Mucosa of descending colon (tissue), 3 donors: Measurements from ENCODE around the gene GPA33. TPM values are rescaled to one million over a fixed set of nuclear protein-coding genes. Genes with fewer than 3 reads are reported as not detected.

Experiments used
- ATAC-seq: fragments of 200-7000 bp; cut with Tn5 transposase; one replicate; pipeline ENCODE4 v1.9.1; 2020; ENCODE audit warnings: mild to moderate bottlenecking, moderate library complexity
- DNase-seq, 3 donors: peaks; one replicate each; pipeline ENCODE4 v3.0.0-alpha.2; 2020
- H3K36me3 ChIP-seq: fragments of 200-600 bp; one replicate; pipeline ENCODE4 v1.8.0; 2021; ENCODE audit warnings: low read depth, mild to moderate bottlenecking
- H3K4me1 ChIP-seq: fragments of 200-600 bp; one replicate; pipeline ENCODE4 v1.8.0; 2021; ENCODE audit warnings: low read depth, mild to moderate bottlenecking
- H3K4me3 ChIP-seq: fragments of 200-600 bp; one replicate; pipeline ENCODE4 v1.8.0; 2021; ENCODE audit warnings: mild to moderate bottlenecking
- H3K9me3 ChIP-seq: fragments of 200-600 bp; one replicate; pipeline ENCODE4 v1.8.0; 2021; ENCODE audit warnings: mild to moderate bottlenecking
- CTCF ChIP-seq: fragments of 200-600 bp; IDR thresholded peaks from one replicate; pipeline ENCODE4 v1.8.0; 2022; ENCODE audit warnings: antibody characterized with exemption, mild to moderate bottlenecking
- intact Hi-C, 2 donors: fragments of 100-400 bp; cut with DNase I in 1 of 2; cut with micrococcal nuclease in 1 of 2; formaldehyde crosslinking; loops; one replicate each; pipeline versions ENCODE4 v1.11.0 to v1.11.1; 2022; cut with DNase I, micrococcal nuclease
- total RNA-seq, 3 donors: library from RNA; stranded (reverse); fragmentation: NEBNext Ultra II Directional in 2 of 3; extraction: Animal tissue kit (Norgen Biotek cat#: 25700) in 2 of 3; gene quantifications; one replicate each; pipeline versions ENCODE4 v1.2.1 to v1.2.4, GENCODE V29; 2021 to 2023
- donor health status: DM: no; HTN: no; CAD: no; lungs with moderate emphysema.
- donor health status: DM: no; HTN: no; CAD: no.
- donor health status: DM: no; HTN: yes; CAD: no.

Gene GPA33
- total RNA-seq, 3 donors from 2014 or later = 221 to 764 (median 482) TPM

DNA sequence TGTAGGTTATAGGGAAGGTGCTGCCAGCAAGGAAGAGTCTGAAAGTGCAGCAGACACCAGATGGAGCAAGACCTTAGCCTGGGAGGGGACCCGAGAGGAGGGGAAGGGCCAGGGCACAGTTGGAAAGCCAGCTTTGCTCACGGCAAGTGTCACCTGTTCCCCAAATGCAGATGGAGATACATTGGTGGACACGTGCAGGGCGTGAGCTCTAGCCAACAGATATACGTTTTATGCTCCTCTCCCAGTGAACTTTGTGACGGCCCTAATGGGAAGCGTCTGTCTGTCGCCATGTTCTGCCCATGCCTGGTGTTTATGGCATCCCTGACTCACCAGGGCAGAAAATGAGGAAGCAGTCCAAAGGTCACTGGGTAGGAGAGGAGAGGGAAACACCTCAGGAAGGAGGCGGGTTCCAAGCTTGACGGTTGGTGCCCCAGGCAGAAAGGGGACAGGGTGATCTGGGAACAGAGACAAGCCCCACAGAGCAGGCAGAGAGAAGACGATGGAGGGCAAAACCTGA is 7.6 kb downstream of the GPA33 start:
- peaks cover 42% of the 10 kb centered on the region for H3K4me1 ChIP-seq
- ATAC-seq (peak; percentile 87), DNase-seq (peak; percentile 83 to 91 (median 88))
- no peaks in the 10 kb centered on the region for H3K36me3 ChIP-seq
- intact Hi-C loops = loop anchor here in 1 of 2 donors (5.0 kb wide), 1 partner anchor 40 kb away; no protein-coding TSS in a partner anchor
- TF ChIP-seq CTCF = no peak
- no peaks in the 10 kb centered on the region for H3K9me3 ChIP-seq
- H3K4me3 ChIP-seq = no peak overlapping the region

DNA sequence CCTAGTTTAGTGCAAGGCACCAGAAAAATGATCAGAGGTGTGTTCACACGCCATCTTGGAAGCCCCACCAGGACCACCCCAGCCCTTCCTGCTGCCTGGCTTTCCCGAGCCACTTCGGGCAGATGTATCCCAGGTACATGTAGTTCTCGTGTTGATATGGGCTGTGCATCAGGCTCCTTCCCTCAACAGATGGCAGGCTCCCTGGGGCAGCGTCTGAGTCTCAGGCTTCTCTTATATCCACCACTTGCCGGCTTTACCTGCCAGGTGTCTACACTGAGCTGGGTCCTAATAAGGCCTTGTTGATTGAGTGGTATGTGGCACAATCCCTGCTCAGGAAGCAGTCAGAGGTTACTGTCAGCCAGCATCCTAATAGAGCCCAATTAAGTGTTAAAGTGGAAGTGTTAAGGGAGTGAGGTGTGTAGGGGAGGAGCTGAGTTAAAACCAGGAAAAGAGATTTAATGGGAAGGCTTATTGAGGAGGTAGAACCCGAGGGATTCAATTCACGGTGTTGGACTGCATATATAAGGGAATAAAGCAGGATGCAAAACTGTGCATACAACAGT is 8.5 kb downstream of the GPA33 start:
- TF ChIP-seq CTCF = no peak
- Histone ChIP-seq H3K4me1 (peaks cover 42% of the 10 kb centered on the region), H3K9me3 (no peaks in the 10 kb centered on the region), H3K36me3 (no peaks in the 10 kb centered on the region), H3K4me3 (no peak overlapping the region)
- peak; percentile 3 for ATAC-seq
- peak in 1 of 3 donors; percentile 53 for DNase-seq
- intact Hi-C loops = loop anchor here in 1 of 2 donors (5.0 kb wide), 1 partner anchor 41 kb away; no protein-coding TSS in a partner anchor

DNA sequence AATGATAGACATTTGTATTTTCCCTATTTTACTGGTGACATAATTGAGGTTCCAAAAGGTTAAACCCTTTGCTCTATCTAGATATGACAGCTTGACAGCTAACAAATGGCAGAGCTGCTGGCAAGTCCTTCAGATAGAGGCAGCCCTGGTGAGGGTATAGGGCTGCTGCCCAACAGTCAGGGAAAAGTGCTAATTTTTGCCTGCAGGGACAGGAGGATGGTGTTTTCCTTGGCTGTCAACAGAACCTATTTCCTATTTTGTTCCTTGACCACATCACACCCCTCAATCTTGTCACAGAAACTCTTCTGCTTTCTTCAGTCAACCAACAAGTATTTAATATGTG is 12.3 kb downstream of the GPA33 start:
- ATAC-seq (no peak), DNase-seq (no peak)
- H3K9me3 ChIP-seq = no peaks in the 10 kb centered on the region
- H3K4me3 ChIP-seq = no peak overlapping the region
- no peaks in the 10 kb centered on the region for H3K36me3 ChIP-seq
- TF ChIP-seq CTCF = no peak
- peaks cover 22% of the 10 kb centered on the region for H3K4me1 ChIP-seq
- intact Hi-C loops = no loop called here

DNA sequence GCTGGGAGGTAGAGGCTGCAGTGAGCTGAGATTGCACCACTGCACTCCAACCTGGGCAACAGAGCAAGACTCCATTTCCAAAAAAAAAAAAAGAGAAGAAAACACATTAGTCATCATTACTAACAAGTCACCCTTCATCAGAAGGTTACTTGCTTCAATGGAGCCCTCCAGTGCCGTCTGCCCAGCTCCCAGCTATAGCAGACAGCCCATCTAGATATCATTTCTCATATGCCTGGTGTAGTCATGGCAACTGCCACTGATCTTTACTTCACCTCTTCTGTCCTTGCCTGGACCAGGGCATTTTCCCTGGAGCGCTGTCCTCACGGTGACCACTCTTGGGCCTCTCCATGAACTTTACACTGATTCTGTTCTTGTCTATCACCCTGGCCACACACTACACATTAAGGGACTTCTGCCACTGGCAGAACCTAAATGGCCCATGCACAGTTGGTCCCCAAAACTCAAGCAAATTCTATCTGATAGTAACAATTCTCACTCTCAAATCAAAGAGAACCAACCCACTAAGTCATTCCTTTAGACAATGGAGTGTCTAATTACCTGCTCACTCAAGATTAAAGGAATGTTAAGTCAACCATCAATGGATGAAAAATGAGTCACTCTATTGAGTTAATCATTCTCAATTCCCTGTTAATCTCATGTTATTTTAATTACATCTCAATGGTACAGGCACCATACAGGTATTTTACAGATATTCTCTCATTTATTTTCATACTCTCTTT is 12.9 kb downstream of the GPA33 start:
- TF ChIP-seq CTCF = no peak
- Histone ChIP-seq H3K4me1 (peaks cover 22% of the 10 kb centered on the region), H3K36me3 (no peaks in the 10 kb centered on the region), H3K4me3 (no peak overlapping the region), H3K9me3 (no peaks in the 10 kb centered on the region)
- intact Hi-C loops = no loop called here
- no peak for DNase-seq
- ATAC-seq = no peak

GRCh38 chr1:167076136-167076710 is 14.0 kb downstream of the GPA33 start:
- Histone ChIP-seq H3K36me3 (no peaks in the 10 kb centered on the region), H3K4me1 (peaks cover 13% of the 10 kb centered on the region), H3K9me3 (no peaks in the 10 kb centered on the region), H3K4me3 (no peak overlapping the region)
- no peak for DNase-seq
- intact Hi-C loops = no loop called here
- no peak for TF ChIP-seq CTCF
- no peak for ATAC-seq
